ENCODE results near the gene STMP1. TPM values are rescaled to one million over a fixed set of nuclear protein-coding genes. Genes with fewer than 3 reads are reported as not detected.

Gene STMP1
- total RNA-seq, 1 donor from 2014 or later = 63.3 TPM

DNA sequence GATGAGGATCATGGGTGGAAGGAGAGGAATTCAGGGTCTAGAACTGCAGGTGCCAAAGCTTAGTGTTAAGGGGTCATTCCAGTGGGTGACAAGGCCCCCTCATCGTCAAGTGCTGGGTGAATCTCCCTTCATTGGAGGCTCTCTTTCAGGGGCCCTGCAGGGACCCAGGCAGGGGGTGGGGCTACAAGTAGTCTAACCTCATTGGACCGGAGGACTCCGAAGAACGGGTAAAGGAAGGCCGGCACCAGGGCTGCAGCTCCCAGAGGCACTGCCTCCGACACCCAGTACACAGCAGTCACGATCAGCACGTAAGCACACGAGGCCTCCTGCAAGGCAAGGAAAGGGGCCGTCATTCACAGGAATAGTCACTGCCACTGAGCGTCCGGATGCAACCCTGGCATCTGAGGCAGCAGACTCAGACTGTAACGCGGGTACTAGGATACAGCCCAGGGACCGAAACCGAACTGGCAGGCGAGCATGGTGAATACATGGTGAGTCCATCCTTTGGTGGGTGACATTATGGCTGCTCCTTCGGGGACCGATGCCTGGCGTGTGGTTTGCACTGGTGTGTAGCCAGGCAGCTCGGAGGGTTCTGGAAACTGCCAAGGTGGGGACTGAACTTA, 59.0 kb downstream of the STMP1 start:
- DNase-seq (ENCODE audit: low spot score, unreplicated experiment) = no peak
- TF ChIP-seq, protein P1, sequence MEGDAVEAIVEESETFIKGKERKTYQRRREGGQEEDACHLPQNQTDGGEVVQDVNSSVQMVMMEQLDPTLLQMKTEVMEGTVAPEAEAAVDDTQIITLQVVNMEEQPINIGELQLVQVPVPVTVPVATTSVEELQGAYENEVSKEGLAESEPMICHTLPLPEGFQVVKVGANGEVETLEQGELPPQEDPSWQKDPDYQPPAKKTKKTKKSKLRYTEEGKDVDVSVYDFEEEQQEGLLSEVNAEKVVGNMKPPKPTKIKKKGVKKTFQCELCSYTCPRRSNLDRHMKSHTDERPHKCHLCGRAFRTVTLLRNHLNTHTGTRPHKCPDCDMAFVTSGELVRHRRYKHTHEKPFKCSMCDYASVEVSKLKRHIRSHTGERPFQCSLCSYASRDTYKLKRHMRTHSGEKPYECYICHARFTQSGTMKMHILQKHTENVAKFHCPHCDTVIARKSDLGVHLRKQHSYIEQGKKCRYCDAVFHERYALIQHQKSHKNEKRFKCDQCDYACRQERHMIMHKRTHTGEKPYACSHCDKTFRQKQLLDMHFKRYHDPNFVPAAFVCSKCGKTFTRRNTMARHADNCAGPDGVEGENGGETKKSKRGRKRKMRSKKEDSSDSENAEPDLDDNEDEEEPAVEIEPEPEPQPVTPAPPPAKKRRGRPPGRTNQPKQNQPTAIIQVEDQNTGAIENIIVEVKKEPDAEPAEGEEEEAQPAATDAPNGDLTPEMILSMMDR (IDR thresholded peaks at IDR 0.05; ENCODE audit: unreplicated experiment) = no peak
- Mint-ChIP-seq H3K4me1 (ENCODE audit: low read depth) (peaks cover 6% of the 10 kb centered on the region), H3K36me3 (ENCODE audit: insufficient read depth) (no peaks in the 10 kb centered on the region), H3K9me3 (ENCODE audit: low read depth) (no peaks in the 10 kb centered on the region), H3K4me3 (ENCODE audit: low read depth) (no peak overlapping the region), H3K27me3 (peaks cover 5% of the 10 kb centered on the region), H3K27ac (no peak overlapping the region)

DNA sequence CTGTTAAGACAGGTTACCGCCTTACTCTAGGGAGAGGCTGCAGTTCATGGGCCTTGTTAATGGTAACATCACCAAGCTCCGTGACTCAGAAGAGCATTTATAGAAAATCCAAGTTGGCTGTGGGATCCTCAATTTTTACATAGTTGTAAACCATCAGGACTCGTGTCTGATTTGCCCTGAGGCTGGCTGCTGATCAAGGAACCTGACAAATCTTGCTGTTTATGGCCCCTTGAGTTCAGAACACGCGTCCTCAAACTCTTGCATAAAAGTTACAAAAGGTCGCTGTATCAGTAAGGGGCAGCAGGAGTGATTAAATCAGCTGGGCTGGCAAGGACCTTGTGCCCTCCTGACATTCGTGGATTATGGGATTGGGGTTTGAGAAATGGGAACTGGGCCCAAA, 61.1 kb downstream of the STMP1 start:
- DNase-seq (ENCODE audit: low spot score, unreplicated experiment) = no peak

More for the DNA sequence above, 61.1 kb downstream of the STMP1 start:
- no peaks in the 10 kb centered on the region for H3K36me3 Mint-ChIP-seq (ENCODE audit: insufficient read depth)
- H3K27me3 Mint-ChIP-seq = peaks cover 13% of the 10 kb centered on the region
- H3K27ac Mint-ChIP-seq = no peak overlapping the region
- no peak overlapping the region for H3K4me3 Mint-ChIP-seq (ENCODE audit: low read depth)
- TF ChIP-seq, protein P1 (IDR thresholded peaks at IDR 0.05; ENCODE audit: unreplicated experiment) = no peak
- peaks cover 7% of the 10 kb centered on the region for H3K4me1 Mint-ChIP-seq (ENCODE audit: low read depth)
- no peaks in the 10 kb centered on the region for H3K9me3 Mint-ChIP-seq (ENCODE audit: low read depth)

Other genes with a start within 250 kb of the STMP1 start
- 30.1 and 34.3 TPM in 2 replicates for gene CNOT4, start 152.4 kb upstream of the STMP1 start, total RNA-seq
- 89.9 and 93.1 TPM in 2 replicates for gene NUP205, start 104.6 kb upstream of the STMP1 start, total RNA-seq
- 0.22 and 0.75 TPM in 2 replicates for gene SLC13A4, start 65.7 kb downstream of the STMP1 start, total RNA-seq
- not detected in 2 replicates for gene FAM180A, start 86.3 kb downstream of the STMP1 start, total RNA-seq